ENCODE measurements around the gene FGD2.
A peak's percentile ranks its signal among the peaks of the same experiment; 100 is the strongest.

- TF ChIP-seq USF2 (CRISPR knock-in tag; IDR thresholded peaks at IDR 0.05) (no peak; the same call in 1 of the 2 replicates), LCOR (CRISPR knock-in tag; IDR thresholded peaks at IDR 0.05) (no peak), SPI1 (IDR thresholded peaks at IDR 0.05; ENCODE audit: borderline replicate concordance, low read depth, low read length) (no peak), EP300 (IDR thresholded peaks at IDR 0.05; ENCODE audit: low read length) (no peak), SRSF3 (IDR thresholded peaks at IDR 0.05; ENCODE audit: insufficient read depth, low read length) (no peak)
- TF ChIP-seq, protein P1, sequence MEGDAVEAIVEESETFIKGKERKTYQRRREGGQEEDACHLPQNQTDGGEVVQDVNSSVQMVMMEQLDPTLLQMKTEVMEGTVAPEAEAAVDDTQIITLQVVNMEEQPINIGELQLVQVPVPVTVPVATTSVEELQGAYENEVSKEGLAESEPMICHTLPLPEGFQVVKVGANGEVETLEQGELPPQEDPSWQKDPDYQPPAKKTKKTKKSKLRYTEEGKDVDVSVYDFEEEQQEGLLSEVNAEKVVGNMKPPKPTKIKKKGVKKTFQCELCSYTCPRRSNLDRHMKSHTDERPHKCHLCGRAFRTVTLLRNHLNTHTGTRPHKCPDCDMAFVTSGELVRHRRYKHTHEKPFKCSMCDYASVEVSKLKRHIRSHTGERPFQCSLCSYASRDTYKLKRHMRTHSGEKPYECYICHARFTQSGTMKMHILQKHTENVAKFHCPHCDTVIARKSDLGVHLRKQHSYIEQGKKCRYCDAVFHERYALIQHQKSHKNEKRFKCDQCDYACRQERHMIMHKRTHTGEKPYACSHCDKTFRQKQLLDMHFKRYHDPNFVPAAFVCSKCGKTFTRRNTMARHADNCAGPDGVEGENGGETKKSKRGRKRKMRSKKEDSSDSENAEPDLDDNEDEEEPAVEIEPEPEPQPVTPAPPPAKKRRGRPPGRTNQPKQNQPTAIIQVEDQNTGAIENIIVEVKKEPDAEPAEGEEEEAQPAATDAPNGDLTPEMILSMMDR (IDR thresholded peaks at IDR 0.05 in 2 of 3, conservative IDR thresholded peaks at IDR 0.05 in 1 of 3; ENCODE audit: insufficient read depth in 2 of 3, low read depth in 1 of 3, low read length in 3 of 3) = peak in 2 of 3 experiments; percentile 3 to 32; a peak in 1 of 6 replicates
Observed at GRCh38 chr6:37027811-37028469, 22.5 kb downstream of the FGD2 start.
